NCI-H2196 treated with DMSO at 0.1 percent for 48 hours (cell line): ENCODE data around the gene AP3S1.

ENCODE experiments used
- DNase-seq: peaks from one replicate; lab custom pipeline; 2025; ENCODE audit not compliant: unreplicated experiment; lab: John Stamatoyannopoulos, UW

The AP3S1 gene

GRCh38 chr5:115936031-115936430 is 94.3 kb downstream of the AP3S1 start:
- no peak for DNase-seq

- DNase-seq, result no peak
These were observed 97.3 kb downstream of the AP3S1 start for GRCh38 chr5:115939059-115939458.

GRCh38 chr5:115940080-115940810 is 98.5 kb downstream of the AP3S1 start:
- DNase-seq, result no peak

- DNase-seq, result no peak
These were observed 99.4 kb downstream of the AP3S1 start for GRCh38 chr5:115941051-115941675.

GRCh38 chr5:115944501-115944900 is 102.8 kb downstream of the AP3S1 start:
- no peak for DNase-seq

GRCh38 chr5:115946655-115947054 is 104.9 kb downstream of the AP3S1 start:
- DNase-seq, result no peak

- no peak for DNase-seq
These were observed 105.5 kb downstream of the AP3S1 start for GRCh38 chr5:115947260-115947659.

- no peak for DNase-seq
These were observed 106.4 kb downstream of the AP3S1 start for GRCh38 chr5:115948091-115948534.

- no peak for DNase-seq
These were observed 107.4 kb downstream of the AP3S1 start for GRCh38 chr5:115949096-115949495.

- DNase-seq, result no peak
These were observed 110.9 kb downstream of the AP3S1 start for GRCh38 chr5:115952588-115952987.

- no peak for DNase-seq
These were observed 112.4 kb downstream of the AP3S1 start for GRCh38 chr5:115954144-115954543.

GRCh38 chr5:115956957-115957356 is 115.2 kb downstream of the AP3S1 start:
- no peak for DNase-seq

GRCh38 chr5:115961381-115962238 is 119.9 kb downstream of the AP3S1 start:
- DNase-seq, result no peak

- DNase-seq, result no peak
These were observed 120.5 kb downstream of the AP3S1 start, which contains the start of gene LVRN for GRCh38 chr5:115962239-115962564. TSS of gene LVRN (plus strand) at chr5:115962475. CDS start at chr5:115962618, 143 bp downstream.

GRCh38 chr5:115962565-115963402 is 121.0 kb downstream of the AP3S1 start:
- DNase-seq, result no peak

GRCh38 chr5:115963566-115963965 is 121.8 kb downstream of the AP3S1 start:
- DNase-seq, result no peak
